G401 (cell line): ENCODE data around the gene MBTPS2. TPM values are rescaled to one million over a fixed set of nuclear protein-coding genes. Genes with fewer than 3 reads are reported as not detected.
A peak's percentile ranks its signal among the peaks of the same experiment; 100 is the strongest.
"Not testable (repeated sequence)": the region's sequence is repeated elsewhere in the genome, so short reads cannot be mapped to it uniquely, and the experiment has no call there.

Experiments used
- DNase-seq: peaks from one replicate; pipeline ENCODE4 v3.0.0-alpha.2; 2015; ENCODE audit warnings: low spot score
- in situ Hi-C: cut with HindIII; loops from 2 replicates; pipeline ENCODE4 v1.10.0; 2016; ENCODE audit warnings: low sequenced_read_pairs, mixed read lengths
- total RNA-seq: library from RNA; depleted of rRNA; stranded (reverse); fragments of >200 nt; shearing (Covaris generic); gene quantifications from 2 replicates; pipeline ENCODE4 v1.2.3, GENCODE V29; 2014

The MBTPS2 gene
- total RNA-seq, 1 experiment from 2014 or later: 4.3 TPM

DNA sequence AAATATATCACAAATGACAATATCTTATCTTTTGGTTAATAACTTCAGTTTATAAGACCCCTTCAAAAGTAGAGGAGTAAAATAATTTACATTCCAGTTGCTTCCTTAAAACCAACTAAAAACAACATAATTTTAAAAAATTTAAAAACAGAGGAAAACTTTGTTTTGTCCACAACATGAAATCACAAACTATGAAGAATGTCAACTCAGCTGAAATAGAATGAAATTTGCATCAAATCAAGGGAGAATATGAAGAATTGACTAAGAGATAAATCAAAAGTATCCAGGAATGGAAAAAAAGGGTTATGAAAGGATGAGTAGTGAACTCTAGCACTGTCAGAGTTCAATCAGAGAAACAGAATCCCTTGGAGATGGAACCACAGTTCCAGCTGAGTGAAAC lies 14.2 kb downstream of the MBTPS2 start:
- no peak for DNase-seq
- in situ Hi-C loops: no loop called here

- in situ Hi-C loops: no loop called here
- DNase-seq: no peak
These were observed 16.6 kb downstream of the MBTPS2 start, which contains the start of gene YY2 for GRCh38 chrX:21855937-21856415. YY2 (plus strand) TSS chrX:21855987; CDS start chrX:21856485, 498 bp downstream.

DNA sequence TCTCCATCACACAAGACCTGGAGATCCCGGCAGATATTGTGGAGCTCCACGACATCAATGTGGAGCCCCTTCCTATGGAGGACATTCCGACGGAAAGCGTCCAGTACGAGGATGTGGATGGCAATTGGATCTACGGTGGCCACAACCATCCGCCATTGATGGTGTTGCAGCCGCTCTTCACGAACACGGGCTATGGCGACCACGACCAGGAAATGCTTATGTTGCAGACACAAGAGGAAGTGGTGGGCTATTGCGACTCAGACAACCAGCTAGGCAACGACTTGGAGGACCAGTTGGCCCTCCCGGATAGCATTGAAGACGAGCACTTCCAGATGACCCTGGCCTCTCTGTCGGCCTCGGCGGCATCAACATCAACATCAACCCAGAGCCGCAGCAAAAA lies 17.1 kb downstream of the MBTPS2 start:
- in situ Hi-C loops: no loop called here
- no peak for DNase-seq

GRCh38 chrX:21863241-21863640 lies 23.8 kb downstream of the MBTPS2 start:
- DNase-seq: no peak
- in situ Hi-C loops: no loop called here

- in situ Hi-C loops: no loop called here
- DNase-seq: no peak
These were observed 26.0 kb downstream of the MBTPS2 start for GRCh38 chrX:21865436-21865835.

DNA sequence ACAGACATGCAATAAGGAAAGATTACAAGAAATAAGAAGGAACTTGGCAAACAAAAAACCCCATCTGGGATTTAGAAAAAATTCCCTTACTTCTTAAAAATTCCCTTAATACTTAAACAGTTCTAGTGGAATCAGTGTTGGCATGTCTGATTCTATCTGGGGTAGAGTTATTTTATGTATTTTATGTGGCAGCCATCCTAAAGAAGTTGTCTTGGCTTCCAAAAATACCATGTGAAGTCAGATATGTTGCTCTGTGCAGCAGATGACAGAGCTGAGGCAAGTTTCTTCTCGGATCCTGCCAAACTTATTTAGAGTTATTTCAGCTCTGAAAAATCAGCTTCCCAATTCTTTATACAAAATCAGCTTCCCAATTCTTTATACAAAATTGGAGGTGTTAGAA lies 31.1 kb downstream of the MBTPS2 start:
- DNase-seq: no peak
- in situ Hi-C loops: no loop called here

DNA sequence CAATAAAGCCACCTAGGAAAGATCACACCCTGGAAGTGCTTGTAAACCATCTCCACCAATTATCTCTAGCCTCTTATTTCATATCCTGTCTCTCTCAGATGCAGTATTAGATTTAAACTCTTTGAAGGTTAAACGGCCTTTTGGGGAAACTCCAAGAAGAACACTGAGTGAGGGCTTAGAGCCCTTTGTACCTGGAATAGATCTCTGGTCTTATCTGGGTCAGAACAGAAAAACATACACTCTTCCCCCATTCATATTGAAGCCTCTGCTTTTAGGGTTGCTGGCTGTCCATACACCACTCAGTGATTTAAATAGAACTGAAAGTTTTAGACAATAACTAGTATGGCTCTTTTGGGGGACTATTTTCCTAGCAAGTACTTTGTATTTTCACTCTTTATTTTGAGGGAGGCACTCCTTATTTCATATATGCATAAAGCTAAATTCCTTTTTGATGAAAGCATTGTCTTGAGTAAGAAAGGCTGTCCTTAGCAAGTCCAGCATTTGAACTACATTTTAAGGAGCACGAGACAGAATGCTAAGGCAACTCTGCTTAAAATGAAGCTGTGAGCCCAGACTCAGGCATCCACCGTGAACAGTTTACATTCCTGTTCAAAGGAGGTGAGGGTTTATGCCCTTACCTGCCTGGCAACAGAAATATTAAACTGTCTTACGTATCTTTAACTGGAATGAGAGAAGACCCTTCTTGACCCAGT lies 33.8 kb downstream of the MBTPS2 start:
- peak; percentile 29 for DNase-seq
- in situ Hi-C loops: no loop called here

DNA sequence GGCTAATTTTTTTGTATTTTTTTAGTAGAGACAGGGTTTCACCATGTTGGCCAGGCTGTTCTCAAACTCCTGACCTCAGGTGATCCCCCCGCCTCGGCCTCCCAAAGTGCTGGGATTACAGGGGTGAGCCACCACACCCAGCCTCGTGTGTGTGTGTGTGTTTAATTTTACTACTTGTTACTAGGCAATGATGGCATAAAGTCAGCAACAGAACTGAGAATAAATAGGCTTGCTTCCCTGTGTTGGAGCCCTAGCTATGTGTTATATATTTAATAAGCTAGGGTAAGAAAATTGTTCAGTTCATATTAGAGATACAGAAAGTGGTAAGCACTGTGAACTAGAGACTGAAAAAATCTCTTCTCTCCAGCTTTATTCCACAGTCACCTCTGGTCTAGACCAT lies 34.8 kb downstream of the MBTPS2 start:
- in situ Hi-C loops, DNase-seq: not testable (repeated sequence)

DNA sequence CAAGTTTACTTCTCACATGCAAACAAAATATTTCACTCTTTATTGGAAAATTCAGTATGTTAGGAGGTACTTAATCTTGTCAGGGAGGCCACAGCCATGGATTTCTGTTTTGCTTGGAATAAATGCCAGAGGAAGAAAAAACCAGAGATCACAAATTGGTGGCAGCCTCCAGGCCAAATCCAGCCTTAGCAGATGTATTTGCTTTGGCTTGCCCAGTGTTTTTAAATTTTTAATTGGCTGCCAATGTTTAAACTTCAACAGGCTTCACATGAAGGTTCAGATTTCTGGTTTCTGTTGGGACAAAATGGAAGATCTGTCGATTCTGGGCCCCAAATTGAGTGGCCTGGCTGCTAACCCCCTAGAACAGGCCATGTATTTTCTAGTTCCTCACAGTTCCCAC lies 35.6 kb downstream of the MBTPS2 start:
- in situ Hi-C loops: no loop called here

GRCh38 chrX:21881881-21882574 lies 42.6 kb downstream of the MBTPS2 start:
- DNase-seq: no peak
- in situ Hi-C loops: no loop called here

More for the DNA sequence above, 35.6 kb downstream of the MBTPS2 start:
- DNase-seq: no peak

DNA sequence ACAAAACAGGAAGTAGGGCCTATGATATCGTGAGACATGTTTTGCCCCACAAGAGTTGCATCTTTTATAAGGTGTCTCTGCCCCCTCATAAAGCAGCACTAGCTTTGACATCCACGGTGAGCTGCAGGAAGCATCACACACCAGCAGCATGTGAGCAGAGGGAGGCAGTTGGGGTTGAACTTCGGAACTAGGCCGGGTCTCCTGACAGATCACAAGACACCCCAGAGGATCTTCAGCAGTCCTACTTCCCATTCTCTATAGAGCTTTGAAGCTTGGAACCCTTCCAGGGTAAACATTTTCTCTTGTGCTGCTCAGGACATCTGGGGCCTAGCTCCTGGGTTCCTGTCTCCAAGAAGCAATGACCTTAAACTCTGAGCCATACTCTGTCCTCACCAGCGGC lies 43.8 kb downstream of the MBTPS2 start:
- in situ Hi-C loops: no loop called here
- no peak for DNase-seq

DNA sequence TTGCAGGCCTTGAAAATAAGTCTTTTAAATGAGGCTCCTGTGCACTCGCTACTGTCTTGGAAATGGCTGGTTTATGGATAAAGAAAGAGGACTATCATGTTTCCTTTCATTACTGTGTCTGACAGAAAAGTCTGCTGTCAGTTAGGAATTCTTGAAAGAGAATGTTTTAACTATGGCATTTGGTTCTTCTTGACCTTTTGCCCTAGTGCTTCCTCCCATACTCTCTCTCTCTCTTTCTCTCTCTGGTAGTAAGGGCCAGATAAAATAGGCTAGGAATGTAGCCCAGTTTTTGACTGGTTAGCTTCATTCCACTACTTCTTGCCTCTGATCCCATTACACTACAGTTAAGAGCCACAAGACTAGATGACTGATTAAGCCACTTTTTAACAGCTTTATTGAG lies 46.2 kb downstream of the MBTPS2 start:
- in situ Hi-C loops: no loop called here
- DNase-seq: no peak

DNA sequence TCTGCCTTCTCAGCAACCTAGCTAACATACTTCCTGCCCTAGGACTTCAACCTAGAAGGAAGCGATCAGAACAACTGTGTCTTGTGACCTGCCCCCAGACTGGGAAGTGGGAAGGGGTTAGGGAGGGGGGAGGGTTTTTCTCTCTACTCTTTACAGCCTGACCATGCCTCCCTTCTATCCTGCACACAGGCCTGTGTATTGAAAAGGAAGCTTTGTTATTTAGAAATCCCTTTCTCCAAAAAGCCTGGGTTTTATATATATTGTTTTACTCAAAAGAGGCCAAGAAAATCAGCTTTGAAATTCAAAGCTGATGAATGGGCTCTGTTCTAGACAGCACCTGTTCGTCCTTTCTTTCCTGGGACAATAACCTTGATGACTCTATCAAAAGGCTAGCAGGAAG lies 65.9 kb downstream of the MBTPS2 start:
- no peak for DNase-seq
- in situ Hi-C loops: no loop called here

DNA sequence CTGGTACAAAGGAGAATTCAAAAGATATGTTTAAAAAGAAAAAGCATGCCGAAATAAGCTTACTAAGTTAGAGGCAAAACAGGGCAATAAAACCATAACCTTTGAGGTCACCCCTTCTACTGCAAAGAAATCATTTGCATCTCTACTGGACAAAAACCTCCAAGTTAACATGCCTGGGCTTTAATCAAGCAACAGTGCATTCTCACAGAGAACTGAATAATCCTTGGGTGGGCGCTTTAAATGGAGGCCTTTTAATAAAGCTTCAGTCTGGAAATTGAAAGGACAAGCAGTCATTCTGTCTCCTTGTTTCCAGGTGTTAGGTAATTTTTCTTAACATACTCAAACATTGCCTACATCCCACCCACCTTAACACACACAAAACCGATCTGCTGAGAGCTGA lies 66.5 kb downstream of the MBTPS2 start:
- in situ Hi-C loops: no loop called here
- DNase-seq: no peak

GRCh38 chrX:21907260-21907659 lies 67.8 kb downstream of the MBTPS2 start:
- in situ Hi-C loops: no loop called here
- DNase-seq: no peak

DNA sequence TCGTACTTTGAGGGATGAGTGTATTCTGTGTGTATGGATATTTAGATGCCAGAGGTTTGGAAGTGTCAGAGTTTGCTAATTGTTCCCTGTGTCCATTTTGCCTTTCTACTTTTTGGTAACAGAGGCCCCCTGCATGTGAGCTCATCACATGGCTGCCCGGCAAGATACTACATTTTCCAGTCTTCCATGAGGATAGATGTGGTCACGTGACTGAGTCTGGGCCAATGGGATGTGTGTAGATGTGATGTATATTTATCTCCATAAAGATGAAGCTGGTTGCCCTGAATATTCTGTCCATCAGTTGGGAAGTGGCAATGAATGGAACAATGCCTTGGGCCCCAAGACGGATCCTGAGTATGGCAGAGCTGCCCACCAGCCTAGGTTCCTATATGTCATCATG lies 72.1 kb downstream of the MBTPS2 start:
- no peak for DNase-seq
- in situ Hi-C loops: no loop called here

DNA sequence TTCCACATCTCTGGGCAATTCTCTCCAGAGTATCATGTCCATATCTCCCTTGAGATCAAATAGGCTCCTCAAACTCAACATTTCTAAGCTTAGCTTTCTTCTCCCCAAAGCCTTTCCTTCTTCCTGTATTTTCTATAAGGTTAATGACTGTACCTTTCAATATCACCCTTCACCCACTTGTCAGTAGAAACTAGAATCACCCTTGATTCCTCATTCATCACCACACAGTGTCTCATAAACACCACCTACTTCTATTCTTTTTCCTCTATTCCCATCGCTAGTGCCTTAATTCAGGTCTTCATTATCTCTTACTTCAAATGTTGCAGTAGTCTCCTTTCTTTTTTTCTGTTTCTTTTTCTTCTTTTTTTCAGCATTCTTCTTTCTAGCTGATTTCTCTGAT lies 72.8 kb downstream of the MBTPS2 start:
- no peak for DNase-seq
- in situ Hi-C loops: no loop called here

GRCh38 chrX:21912989-21913388 lies 73.6 kb downstream of the MBTPS2 start:
- in situ Hi-C loops: no loop called here
- DNase-seq: no peak

GRCh38 chrX:21926116-21926515 lies 86.7 kb downstream of the MBTPS2 start:
- in situ Hi-C loops: no loop called here

DNA sequence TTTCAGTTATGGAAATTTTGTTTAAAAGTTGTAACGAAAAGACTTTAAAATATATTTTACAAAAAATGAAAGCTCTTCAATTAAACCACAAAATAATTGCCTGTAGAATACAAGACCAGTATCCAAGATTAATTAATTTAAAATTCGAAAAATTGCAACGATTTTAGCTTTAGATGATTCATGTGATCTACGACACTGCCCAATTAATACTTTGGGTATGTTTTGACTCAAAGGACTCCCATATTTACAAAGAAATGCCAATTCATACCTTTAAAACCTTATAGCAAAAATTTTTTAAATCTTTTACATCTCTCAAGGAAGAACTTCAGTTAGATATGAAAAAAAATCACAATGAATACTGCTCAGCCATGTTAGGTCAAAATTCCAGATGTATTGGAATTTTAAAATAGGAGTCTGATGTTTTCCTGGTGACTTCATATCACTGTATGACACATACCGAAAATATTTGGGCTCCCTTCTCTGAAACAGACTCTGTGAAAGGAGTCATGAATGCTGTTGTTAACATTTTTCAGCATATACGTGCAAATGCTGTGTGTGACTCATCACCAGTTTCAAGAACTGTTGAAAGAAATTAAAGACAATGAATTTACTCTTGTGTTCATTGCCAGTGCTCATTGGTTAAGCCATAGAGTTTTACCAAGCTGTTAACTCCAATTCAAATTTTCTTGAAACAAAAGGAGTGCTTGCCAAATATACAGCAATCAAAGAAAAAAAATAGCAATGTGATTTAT lies 87.3 kb downstream of the MBTPS2 start:
- in situ Hi-C loops: no loop called here
- DNase-seq: no peak

More at GRCh38 chrX:21926116-21926515, 86.7 kb downstream of the MBTPS2 start:
- no peak for DNase-seq
